A549 (cell line): ENCODE measurements around the gene MEGF10.

Source experiments
- MAFK ChIP-seq: fragments of 450-650 bp; IDR thresholded peaks from 2 replicates; pipeline ENCODE4 v1.6.1; 2014; ENCODE audit not compliant: partially characterized antibody
- MAZ ChIP-seq: fragments of 150-350 bp; IDR thresholded peaks from 2 replicates; pipeline ENCODE4 v1.6.1; 2014; ENCODE audit warnings: antibody characterized with exemption, low read depth, low read length, borderline replicate concordance
- POLR2A ChIP-seq: IDR thresholded peaks from 2 replicates; pipeline ENCODE4 v1.6.1; 2012; ENCODE audit warnings: mild to moderate bottlenecking, low read length
- RAD21 ChIP-seq, 2 experiments: fragments of >200 bp in 1 of 2; sonication (Bioruptor Twin) in 1 of 2; formaldehyde crosslinking in 1 of 2; IDR thresholded peaks in 1 of 2; conservative IDR thresholded peaks in 1 of 2; 2 replicates in 1 of 2; 3 replicates in 1 of 2; pipeline ENCODE4 v1.6.1; 2012 to 2018; ENCODE audit warnings: inconsistent platforms in 1 of 2
- RFX5 ChIP-seq: fragments of 450-650 bp; IDR thresholded peaks from 2 replicates; pipeline ENCODE4 v1.7.1; 2014; ENCODE audit warnings: antibody characterized with exemption, mild to moderate bottlenecking, moderate library complexity
- TP53 ChIP-seq: fragments of 250-450 bp; sonication (Bioruptor Pico); IDR thresholded peaks from 2 replicates; pipeline ENCODE4 v1.5.0; 2021; ENCODE audit warnings: mild to moderate bottlenecking, moderate library complexity
- TF ChIP-seq, protein P1 (sequence below): fragments of >200 bp; sonication (Bioruptor Twin); formaldehyde crosslinking; IDR thresholded peaks from 3 replicates; pipeline ENCODE4 v1.5.1; 2016

DNA sequence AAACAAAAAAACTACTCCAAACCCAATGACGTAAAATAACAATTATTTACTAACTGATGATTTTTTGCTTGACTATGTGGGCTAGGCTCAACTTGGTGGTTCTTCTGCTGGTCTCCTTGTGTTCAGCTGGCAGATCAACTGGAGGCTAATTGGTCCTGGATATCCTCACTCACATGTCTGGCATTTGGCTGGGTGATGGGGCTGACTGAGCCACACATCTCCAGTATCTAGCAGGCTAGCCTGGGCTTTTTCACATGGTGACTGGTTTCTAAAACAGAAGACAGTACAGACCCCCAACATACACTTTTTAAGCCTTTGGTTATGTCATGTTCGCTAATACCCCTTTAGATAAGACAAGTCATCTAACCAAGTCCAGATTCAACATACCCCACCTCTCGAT, 122.1 kb downstream of the MEGF10 start:
- TF ChIP-seq, protein P1, sequence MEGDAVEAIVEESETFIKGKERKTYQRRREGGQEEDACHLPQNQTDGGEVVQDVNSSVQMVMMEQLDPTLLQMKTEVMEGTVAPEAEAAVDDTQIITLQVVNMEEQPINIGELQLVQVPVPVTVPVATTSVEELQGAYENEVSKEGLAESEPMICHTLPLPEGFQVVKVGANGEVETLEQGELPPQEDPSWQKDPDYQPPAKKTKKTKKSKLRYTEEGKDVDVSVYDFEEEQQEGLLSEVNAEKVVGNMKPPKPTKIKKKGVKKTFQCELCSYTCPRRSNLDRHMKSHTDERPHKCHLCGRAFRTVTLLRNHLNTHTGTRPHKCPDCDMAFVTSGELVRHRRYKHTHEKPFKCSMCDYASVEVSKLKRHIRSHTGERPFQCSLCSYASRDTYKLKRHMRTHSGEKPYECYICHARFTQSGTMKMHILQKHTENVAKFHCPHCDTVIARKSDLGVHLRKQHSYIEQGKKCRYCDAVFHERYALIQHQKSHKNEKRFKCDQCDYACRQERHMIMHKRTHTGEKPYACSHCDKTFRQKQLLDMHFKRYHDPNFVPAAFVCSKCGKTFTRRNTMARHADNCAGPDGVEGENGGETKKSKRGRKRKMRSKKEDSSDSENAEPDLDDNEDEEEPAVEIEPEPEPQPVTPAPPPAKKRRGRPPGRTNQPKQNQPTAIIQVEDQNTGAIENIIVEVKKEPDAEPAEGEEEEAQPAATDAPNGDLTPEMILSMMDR: no peak
- TF ChIP-seq POLR2A (no peak), TP53 (CRISPR knock-in tag) (no peak), MAFK (no peak), MAZ (no peak), RFX5 (no peak), RAD21 (conservative IDR thresholded peaks at IDR 0.05 in 1 of 2, IDR thresholded peaks at IDR 0.05 in 1 of 2) (no peak)
